Mammary epithelial cell (primary cell): Measurements from ENCODE around the gene DCC.

Experiments
- EZH2 ChIP-seq: IDR thresholded peaks from 2 replicates; pipeline ENCODE4 v1.6.1; 2012; ENCODE audit warnings: low read length, inconsistent platforms, borderline replicate concordance
- TF ChIP-seq, protein P1 (sequence below), 2 donors: IDR thresholded peaks in 1 of 2; conservative IDR thresholded peaks in 1 of 2; 2 replicates each; pipeline ENCODE4 v1.5.1; 2011 to 2012; ENCODE audit warnings: inconsistent platforms in 2 of 2, low read length in 2 of 2, mild to moderate bottlenecking in 2 of 2, control low read depth in 1 of 2, low read depth in 1 of 2; ENCODE audit not compliant: insufficient read depth in 1 of 2; ENCODE audit errors: extremely low read depth in 1 of 2

- TF ChIP-seq, protein P1, sequence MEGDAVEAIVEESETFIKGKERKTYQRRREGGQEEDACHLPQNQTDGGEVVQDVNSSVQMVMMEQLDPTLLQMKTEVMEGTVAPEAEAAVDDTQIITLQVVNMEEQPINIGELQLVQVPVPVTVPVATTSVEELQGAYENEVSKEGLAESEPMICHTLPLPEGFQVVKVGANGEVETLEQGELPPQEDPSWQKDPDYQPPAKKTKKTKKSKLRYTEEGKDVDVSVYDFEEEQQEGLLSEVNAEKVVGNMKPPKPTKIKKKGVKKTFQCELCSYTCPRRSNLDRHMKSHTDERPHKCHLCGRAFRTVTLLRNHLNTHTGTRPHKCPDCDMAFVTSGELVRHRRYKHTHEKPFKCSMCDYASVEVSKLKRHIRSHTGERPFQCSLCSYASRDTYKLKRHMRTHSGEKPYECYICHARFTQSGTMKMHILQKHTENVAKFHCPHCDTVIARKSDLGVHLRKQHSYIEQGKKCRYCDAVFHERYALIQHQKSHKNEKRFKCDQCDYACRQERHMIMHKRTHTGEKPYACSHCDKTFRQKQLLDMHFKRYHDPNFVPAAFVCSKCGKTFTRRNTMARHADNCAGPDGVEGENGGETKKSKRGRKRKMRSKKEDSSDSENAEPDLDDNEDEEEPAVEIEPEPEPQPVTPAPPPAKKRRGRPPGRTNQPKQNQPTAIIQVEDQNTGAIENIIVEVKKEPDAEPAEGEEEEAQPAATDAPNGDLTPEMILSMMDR (conservative IDR thresholded peaks at IDR 0.05 in 1 of 2, IDR thresholded peaks at IDR 0.05 in 1 of 2; ENCODE audit: extremely low read depth in 1 of 2, insufficient read depth in 1 of 2, low read depth in 1 of 2, low read length in 2 of 2), result no peak
- TF ChIP-seq EZH2, result no peak
Observed at GRCh38 chr18:52431683-52432082, 91.7 kb downstream of the DCC start.
